ENCODE data around the gene RYR3. TPM values are rescaled to one million over a fixed set of nuclear protein-coding genes. Genes with fewer than 3 reads are reported as not detected.

Gene RYR3
- total RNA-seq, 1 donor from 2014 or later = 4.8 TPM

GRCh38 chr15:33317896-33318295 is 7.1 kb downstream of the RYR3 start:
- no peak for TF ChIP-seq CTCF (IDR thresholded peaks at IDR 0.05; ENCODE audit: unreplicated experiment)
- no peak for DNase-seq (ENCODE audit: low spot score)
- no peak overlapping the region for H3K4me3 Mint-ChIP-seq (ENCODE audit: unreplicated experiment)
- no peaks in the 10 kb centered on the region for H3K36me3 Mint-ChIP-seq (ENCODE audit: low read depth, unreplicated experiment)
- no peaks in the 10 kb centered on the region for H3K9me3 Mint-ChIP-seq (ENCODE audit: unreplicated experiment)
- peaks cover 8% of the 10 kb centered on the region for H3K4me1 Mint-ChIP-seq (ENCODE audit: unreplicated experiment)
- H3K27me3 Mint-ChIP-seq (ENCODE audit: unreplicated experiment) = no peaks in the 10 kb centered on the region
- H3K27ac Mint-ChIP-seq (ENCODE audit: unreplicated experiment) = no peak overlapping the region

- DNase-seq (ENCODE audit: low spot score) = no peak
- Mint-ChIP-seq H3K27me3 (ENCODE audit: unreplicated experiment) (no peaks in the 10 kb centered on the region), H3K4me1 (ENCODE audit: unreplicated experiment) (peaks cover 8% of the 10 kb centered on the region), H3K9me3 (ENCODE audit: unreplicated experiment) (no peaks in the 10 kb centered on the region), H3K27ac (ENCODE audit: unreplicated experiment) (no peak overlapping the region), H3K4me3 (ENCODE audit: unreplicated experiment) (no peak overlapping the region), H3K36me3 (ENCODE audit: low read depth, unreplicated experiment) (no peaks in the 10 kb centered on the region)
- TF ChIP-seq CTCF (IDR thresholded peaks at IDR 0.05; ENCODE audit: unreplicated experiment) = no peak
Observed at GRCh38 chr15:33320017-33320416, 9.2 kb downstream of the RYR3 start.

- H3K27me3 Mint-ChIP-seq (ENCODE audit: unreplicated experiment) = no peaks in the 10 kb centered on the region
- TF ChIP-seq CTCF (IDR thresholded peaks at IDR 0.05; ENCODE audit: unreplicated experiment) = no peak
Observed at GRCh38 chr15:33322091-33322490, 11.3 kb downstream of the RYR3 start.

GRCh38 chr15:33324609-33325008 is 13.8 kb downstream of the RYR3 start:
- peaks cover 17% of the 10 kb centered on the region for H3K4me1 Mint-ChIP-seq (ENCODE audit: unreplicated experiment)
- no peaks in the 10 kb centered on the region for H3K9me3 Mint-ChIP-seq (ENCODE audit: unreplicated experiment)
- H3K4me3 Mint-ChIP-seq (ENCODE audit: unreplicated experiment) = no peak overlapping the region
- H3K27me3 Mint-ChIP-seq (ENCODE audit: unreplicated experiment) = peaks cover 2% of the 10 kb centered on the region
- DNase-seq (ENCODE audit: low spot score) = no peak
- TF ChIP-seq CTCF (IDR thresholded peaks at IDR 0.05; ENCODE audit: unreplicated experiment) = no peak
- no peak overlapping the region for H3K27ac Mint-ChIP-seq (ENCODE audit: unreplicated experiment)
- H3K36me3 Mint-ChIP-seq (ENCODE audit: low read depth, unreplicated experiment) = no peaks in the 10 kb centered on the region

More at GRCh38 chr15:33322091-33322490, 11.3 kb downstream of the RYR3 start:
- Mint-ChIP-seq H3K27ac (ENCODE audit: unreplicated experiment) (no peak overlapping the region), H3K4me3 (ENCODE audit: unreplicated experiment) (no peak overlapping the region), H3K9me3 (ENCODE audit: unreplicated experiment) (no peaks in the 10 kb centered on the region), H3K4me1 (ENCODE audit: unreplicated experiment) (peaks cover 3% of the 10 kb centered on the region), H3K36me3 (ENCODE audit: low read depth, unreplicated experiment) (no peaks in the 10 kb centered on the region)
- DNase-seq (ENCODE audit: low spot score) = no peak

GRCh38 chr15:33326908-33327307 is 16.1 kb downstream of the RYR3 start:
- no peak for DNase-seq (ENCODE audit: low spot score)
- no peak overlapping the region for H3K4me3 Mint-ChIP-seq (ENCODE audit: unreplicated experiment)
- H3K36me3 Mint-ChIP-seq (ENCODE audit: low read depth, unreplicated experiment) = no peaks in the 10 kb centered on the region
- TF ChIP-seq CTCF (IDR thresholded peaks at IDR 0.05; ENCODE audit: unreplicated experiment) = no peak
- H3K27ac Mint-ChIP-seq (ENCODE audit: unreplicated experiment) = no peak overlapping the region
- H3K4me1 Mint-ChIP-seq (ENCODE audit: unreplicated experiment) = peaks cover 17% of the 10 kb centered on the region
- no peaks in the 10 kb centered on the region for H3K9me3 Mint-ChIP-seq (ENCODE audit: unreplicated experiment)
- H3K27me3 Mint-ChIP-seq (ENCODE audit: unreplicated experiment) = peaks cover 2% of the 10 kb centered on the region

Data from endothelial cell (in vitro differentiated cells).